RWPE1 (cell line): ENCODE measurements around the gene IMPG1.
"Not testable (repeated sequence)": the region's sequence is repeated elsewhere in the genome, so short reads cannot be mapped to it uniquely, and the experiment has no call there.

Experiments
- CTCF ChIA-PET: fragments of 350-600 bp; sonication (Branson Sonifier 250); formaldehyde crosslinking; extraction: SDS; loops from one replicate; lab custom pipeline; 2021; lab: Yijun Ruan, JAX
- POLR2A ChIA-PET: fragments of 400-600 bp; formaldehyde crosslinking; extraction: SDS; loops from one replicate; lab custom pipeline; 2020; ENCODE audit warnings: antibody characterized with exemption; ENCODE audit not compliant: low non-redundant PET; lab: Yijun Ruan, JAX
- DNase-seq: peaks from one replicate; pipeline ENCODE4 v3.0.0; 2012; ENCODE audit warnings: low spot score
- H3K27ac ChIP-seq: fragments of 450-650 bp; 2 replicates; pipeline ENCODE4 v1.5.1; 2017
- TF ChIP-seq, protein P1 (sequence below): fragments of 450-650 bp; conservative IDR thresholded peaks from 2 replicates; pipeline ENCODE4 v1.5.1; 2017; ENCODE audit warnings: low read depth, mild to moderate bottlenecking

IMPG1 gene

DNA sequence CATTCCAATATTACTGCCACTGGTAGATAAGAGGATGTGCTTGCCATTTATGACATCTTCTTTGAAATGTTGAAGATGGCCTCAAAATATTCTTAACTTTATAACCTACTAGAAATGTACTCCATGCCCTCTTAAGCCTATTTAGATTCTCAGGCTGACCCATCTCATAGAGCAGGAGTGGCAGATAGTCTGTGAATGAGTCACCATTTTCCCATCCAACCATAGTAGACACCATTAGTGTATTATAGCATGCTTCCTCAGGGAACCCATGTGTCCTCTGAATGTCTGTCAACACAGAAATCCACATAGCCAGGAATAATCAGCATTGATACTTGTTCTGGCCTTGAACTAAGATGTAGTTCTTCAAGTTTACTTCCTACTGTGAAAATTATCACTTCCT, 150.2 kb downstream of the IMPG1 start:
- CTCF ChIA-PET: no interaction called here
- no peak overlapping the region for H3K27ac ChIP-seq
- peak; percentile 22 for DNase-seq
- TF ChIP-seq, protein P1, sequence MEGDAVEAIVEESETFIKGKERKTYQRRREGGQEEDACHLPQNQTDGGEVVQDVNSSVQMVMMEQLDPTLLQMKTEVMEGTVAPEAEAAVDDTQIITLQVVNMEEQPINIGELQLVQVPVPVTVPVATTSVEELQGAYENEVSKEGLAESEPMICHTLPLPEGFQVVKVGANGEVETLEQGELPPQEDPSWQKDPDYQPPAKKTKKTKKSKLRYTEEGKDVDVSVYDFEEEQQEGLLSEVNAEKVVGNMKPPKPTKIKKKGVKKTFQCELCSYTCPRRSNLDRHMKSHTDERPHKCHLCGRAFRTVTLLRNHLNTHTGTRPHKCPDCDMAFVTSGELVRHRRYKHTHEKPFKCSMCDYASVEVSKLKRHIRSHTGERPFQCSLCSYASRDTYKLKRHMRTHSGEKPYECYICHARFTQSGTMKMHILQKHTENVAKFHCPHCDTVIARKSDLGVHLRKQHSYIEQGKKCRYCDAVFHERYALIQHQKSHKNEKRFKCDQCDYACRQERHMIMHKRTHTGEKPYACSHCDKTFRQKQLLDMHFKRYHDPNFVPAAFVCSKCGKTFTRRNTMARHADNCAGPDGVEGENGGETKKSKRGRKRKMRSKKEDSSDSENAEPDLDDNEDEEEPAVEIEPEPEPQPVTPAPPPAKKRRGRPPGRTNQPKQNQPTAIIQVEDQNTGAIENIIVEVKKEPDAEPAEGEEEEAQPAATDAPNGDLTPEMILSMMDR: no peak
- POLR2A ChIA-PET: no interaction called here

- ChIA-PET CTCF (no interaction called here), POLR2A (no interaction called here)
- TF ChIP-seq, protein P1: no peak
- H3K27ac ChIP-seq: no peak overlapping the region
- no peak for DNase-seq
These were observed 159.4 kb downstream of the IMPG1 start for GRCh38 chr6:75913040-75913439.

DNA sequence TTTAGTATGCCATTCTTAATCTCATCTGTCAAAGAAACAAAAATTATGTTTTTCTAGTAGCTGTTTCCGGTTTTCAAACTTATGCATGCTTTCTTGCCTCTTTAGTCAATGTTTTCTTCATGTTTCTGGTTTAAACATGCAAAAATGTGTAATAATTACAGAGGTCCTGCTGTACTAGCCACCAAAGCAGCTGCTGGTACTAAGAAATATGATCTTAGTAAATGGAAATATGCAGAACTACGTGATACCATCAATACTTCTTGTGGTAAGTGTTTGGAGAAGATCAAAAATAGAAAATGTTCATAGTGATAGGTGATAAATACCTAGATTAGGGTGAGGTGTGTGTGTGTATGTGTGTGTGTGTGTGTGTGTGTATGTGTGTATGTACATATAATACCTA, 165.0 kb downstream of the IMPG1 start:
- ChIA-PET CTCF (no interaction called here), POLR2A (no interaction called here)
- no peak for DNase-seq
- H3K27ac ChIP-seq: no peak overlapping the region
- TF ChIP-seq, protein P1: no peak

DNA sequence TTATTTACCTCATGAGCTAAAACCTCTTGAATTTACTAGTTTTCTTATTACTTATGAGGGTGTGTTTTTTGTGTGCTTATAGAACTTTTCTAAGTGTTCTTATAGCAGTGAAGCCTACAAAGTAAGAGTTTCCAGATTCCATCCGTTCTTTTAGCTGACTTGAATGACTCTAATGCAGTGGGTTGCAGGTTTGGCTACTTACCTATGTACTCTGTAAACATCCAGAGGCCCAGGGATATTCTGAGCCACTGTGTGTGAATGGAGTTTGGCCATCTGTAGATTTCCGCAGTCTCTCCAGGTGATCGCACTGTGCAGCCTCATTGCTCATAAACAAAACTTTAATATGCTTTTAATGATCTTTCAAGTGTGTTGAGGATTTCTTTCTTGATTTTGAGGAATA, 165.6 kb downstream of the IMPG1 start:
- TF ChIP-seq, protein P1: no peak
- no peak for DNase-seq
- ChIA-PET POLR2A (no interaction called here), CTCF (no interaction called here)
- no peak overlapping the region for H3K27ac ChIP-seq

- POLR2A ChIA-PET, CTCF ChIA-PET, DNase-seq, H3K27ac ChIP-seq: not testable (repeated sequence)
These were observed 167.3 kb downstream of the IMPG1 start for GRCh38 chr6:75905129-75905528.

DNA sequence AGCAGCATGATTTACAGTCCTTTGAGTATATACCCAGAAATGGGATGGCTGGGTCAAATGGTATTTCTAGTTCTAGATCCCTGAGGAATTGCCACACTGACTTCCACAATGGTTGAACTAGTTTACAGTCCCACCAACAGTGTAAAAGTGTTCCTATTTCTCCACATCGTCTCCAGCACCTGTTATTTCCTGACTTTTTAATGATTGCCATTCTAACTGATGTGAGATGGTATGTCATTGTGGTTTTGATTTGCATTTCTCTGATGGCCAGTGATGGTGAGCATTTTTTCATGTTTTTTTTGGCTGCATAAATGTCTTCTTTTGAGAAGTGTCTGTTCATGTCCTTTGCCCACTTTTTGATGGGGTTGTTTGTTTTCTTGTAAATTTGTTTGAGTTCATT, 172.2 kb downstream of the IMPG1 start:
- DNase-seq, CTCF ChIA-PET, POLR2A ChIA-PET, H3K27ac ChIP-seq: not testable (repeated sequence)

DNA sequence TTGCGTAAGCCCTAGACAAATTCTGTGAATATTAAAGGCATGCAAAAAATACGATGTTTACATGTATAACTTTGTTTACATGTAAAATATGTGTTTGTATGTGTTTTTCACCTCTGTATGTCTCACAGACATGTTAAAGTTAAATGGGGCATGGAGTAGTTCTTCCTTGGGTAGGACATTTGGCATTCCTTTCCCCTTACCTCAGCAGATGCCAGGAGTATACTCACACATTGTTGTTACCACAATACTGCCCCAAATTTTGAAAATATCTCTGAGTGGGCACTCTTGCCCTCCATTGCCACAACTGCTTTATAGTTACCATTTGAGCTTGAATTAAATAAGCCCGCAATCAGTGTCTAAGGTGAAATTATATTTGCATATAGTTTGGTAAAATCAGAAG, 175.9 kb downstream of the IMPG1 start:
- CTCF ChIA-PET: no interaction called here
- DNase-seq: no peak
- TF ChIP-seq, protein P1: no peak
- POLR2A ChIA-PET: no interaction called here
- H3K27ac ChIP-seq: no peak overlapping the region

DNA sequence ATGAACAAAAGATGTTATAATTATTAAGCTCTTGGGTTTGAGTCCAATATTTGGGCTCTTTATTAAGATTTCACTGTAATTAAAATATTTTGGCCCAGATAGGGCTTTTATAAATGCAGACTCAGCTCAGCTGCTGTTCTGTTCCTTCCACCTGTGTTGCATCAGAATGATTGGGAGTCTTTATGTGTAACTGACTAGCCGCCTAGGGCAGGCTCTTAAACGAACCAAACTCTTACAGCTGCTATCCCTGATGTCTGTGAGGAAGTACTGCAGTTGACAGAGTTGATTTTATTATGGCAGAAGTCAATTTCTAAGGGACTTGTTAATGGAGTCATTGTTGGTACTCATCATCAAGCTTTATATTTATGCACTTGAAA, 178.7 kb downstream of the IMPG1 start:
- TF ChIP-seq, protein P1: no peak
- ChIA-PET CTCF (interaction anchor here (0.6 to 2.3 kb wide), 6 partner anchors 12 to 178 kb away, joined by 3 to 12 read pairs (median 6); no protein-coding TSS in a partner anchor), POLR2A (no interaction called here)
- DNase-seq: no peak
- H3K27ac ChIP-seq: no peak overlapping the region
